ENCODE results near the gene ST6GALNAC3.

Gene ST6GALNAC3

DNA sequence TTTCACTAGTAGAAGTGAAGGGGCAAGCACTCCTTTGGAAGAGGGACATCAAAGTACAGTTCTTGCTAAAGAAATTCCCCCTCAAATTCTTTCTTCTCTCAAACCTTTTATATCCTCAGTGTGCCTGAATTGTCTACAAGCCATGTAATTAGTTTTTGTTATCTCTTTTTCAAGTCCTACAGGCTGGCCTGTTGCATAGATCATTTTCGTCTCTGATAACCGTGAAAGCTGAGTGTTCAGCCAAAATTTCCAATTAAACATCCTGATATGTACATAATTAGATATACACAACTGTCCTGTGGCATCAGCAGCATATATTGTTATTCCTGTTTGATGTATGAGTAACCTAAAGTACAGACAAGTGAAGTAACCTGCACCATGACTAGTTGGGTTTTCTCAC lies 417.2 kb downstream of the ST6GALNAC3 start:
- no peak for DNase-seq (ENCODE audit: extremely low read depth in 1 of 2, low read depth in 1 of 2)

GRCh38 chr1:76492752-76493430 lies 418.3 kb downstream of the ST6GALNAC3 start:
- DNase-seq (ENCODE audit: extremely low read depth in 1 of 2, low read depth in 1 of 2), result no peak

- DNase-seq (ENCODE audit: extremely low read depth in 1 of 2, low read depth in 1 of 2), result no peak
Observed at GRCh38 chr1:76494807-76495206, 420.3 kb downstream of the ST6GALNAC3 start.

DNA sequence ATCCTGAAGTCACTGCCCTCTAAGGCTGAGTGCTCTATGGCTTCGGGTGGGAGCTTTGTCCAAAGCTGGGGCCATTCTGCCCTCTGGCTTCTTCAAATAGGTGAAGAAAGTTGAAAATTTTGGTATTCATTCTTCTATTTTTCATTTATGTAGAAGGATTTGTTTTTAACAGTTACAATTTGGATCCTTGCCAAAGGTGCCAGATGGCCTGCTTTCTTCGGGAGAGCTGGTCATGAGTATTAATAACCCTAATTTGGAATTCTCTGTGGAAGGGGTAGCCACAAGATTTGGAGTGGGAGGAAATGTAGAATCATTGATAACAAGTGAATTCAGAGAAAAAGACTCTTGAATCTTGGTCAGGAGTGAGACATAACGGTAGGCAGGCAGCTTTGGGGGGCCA lies 422.3 kb downstream of the ST6GALNAC3 start:
- DNase-seq (ENCODE audit: extremely low read depth in 1 of 2, low read depth in 1 of 2), result no peak

GRCh38 chr1:76500116-76500515 lies 425.6 kb downstream of the ST6GALNAC3 start:
- DNase-seq (ENCODE audit: extremely low read depth in 1 of 2, low read depth in 1 of 2), result no peak

GRCh38 chr1:76501136-76501535 lies 426.6 kb downstream of the ST6GALNAC3 start:
- DNase-seq (ENCODE audit: extremely low read depth in 1 of 2, low read depth in 1 of 2), result no peak

GRCh38 chr1:76501586-76502219 lies 427.2 kb downstream of the ST6GALNAC3 start:
- DNase-seq (ENCODE audit: extremely low read depth in 1 of 2, low read depth in 1 of 2), result no peak

DNA sequence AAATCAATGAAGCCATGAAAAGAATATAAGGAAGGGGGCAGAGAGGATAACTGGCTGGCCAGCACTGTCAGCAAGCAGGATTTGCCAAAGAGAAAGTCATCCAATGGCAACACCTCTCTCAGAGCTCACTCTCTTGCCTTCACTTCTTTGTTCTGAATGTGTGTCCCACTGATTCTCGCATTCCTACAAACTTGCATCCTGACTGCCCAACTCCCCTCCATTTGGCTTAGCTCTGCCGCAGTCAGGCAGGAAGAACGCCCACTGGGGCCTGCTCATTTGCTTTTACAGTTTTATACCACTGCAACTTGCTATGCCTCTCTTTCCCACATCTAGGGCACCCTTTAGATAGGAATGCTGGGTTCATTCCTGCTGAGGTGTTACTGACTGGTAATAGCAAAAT lies 428.6 kb downstream of the ST6GALNAC3 start:
- DNase-seq (ENCODE audit: extremely low read depth in 1 of 2, low read depth in 1 of 2), result no peak

DNA sequence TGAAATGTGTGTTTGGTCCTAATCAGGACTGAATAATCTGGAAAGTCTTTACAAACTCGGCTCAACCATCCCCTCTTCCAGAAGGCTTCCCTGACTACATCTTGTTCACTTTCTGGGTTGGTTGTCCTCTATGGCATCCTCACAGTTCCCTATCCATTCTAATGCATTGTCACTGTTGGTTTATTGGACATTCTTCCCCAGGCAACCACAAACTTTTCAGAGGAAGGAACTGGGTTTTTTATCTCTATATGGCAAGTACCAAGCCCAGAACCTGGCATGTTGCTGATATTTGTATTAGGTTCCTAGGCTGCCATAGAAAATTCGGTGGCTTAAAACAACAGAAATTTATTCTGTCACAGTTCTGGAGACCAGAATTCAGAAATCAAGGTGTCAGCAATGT lies 429.2 kb downstream of the ST6GALNAC3 start:
- DNase-seq (ENCODE audit: extremely low read depth in 1 of 2, low read depth in 1 of 2), result no peak

DNA sequence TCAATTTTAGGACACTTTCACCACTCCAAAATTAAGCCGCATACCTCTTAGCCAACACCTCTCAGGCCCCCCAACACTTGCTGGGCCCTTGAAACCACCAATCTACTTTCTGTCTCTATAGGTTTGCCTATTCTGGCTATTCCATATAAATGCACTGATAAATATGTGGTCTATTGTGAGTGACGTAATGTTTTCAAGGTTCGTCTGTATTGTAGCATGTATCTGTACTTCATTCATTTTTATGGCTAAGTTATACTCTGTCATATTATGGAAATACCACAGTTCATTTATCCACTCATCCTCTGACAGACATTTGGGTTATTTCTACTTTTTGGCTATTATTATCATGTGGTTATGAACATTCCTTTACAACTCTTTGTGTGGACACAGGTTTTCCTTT lies 432.8 kb downstream of the ST6GALNAC3 start:
- no peak for DNase-seq (ENCODE audit: extremely low read depth in 1 of 2, low read depth in 1 of 2)

GRCh38 chr1:76508871-76509270 lies 434.3 kb downstream of the ST6GALNAC3 start:
- DNase-seq (ENCODE audit: extremely low read depth in 1 of 2, low read depth in 1 of 2), result no peak

DNA sequence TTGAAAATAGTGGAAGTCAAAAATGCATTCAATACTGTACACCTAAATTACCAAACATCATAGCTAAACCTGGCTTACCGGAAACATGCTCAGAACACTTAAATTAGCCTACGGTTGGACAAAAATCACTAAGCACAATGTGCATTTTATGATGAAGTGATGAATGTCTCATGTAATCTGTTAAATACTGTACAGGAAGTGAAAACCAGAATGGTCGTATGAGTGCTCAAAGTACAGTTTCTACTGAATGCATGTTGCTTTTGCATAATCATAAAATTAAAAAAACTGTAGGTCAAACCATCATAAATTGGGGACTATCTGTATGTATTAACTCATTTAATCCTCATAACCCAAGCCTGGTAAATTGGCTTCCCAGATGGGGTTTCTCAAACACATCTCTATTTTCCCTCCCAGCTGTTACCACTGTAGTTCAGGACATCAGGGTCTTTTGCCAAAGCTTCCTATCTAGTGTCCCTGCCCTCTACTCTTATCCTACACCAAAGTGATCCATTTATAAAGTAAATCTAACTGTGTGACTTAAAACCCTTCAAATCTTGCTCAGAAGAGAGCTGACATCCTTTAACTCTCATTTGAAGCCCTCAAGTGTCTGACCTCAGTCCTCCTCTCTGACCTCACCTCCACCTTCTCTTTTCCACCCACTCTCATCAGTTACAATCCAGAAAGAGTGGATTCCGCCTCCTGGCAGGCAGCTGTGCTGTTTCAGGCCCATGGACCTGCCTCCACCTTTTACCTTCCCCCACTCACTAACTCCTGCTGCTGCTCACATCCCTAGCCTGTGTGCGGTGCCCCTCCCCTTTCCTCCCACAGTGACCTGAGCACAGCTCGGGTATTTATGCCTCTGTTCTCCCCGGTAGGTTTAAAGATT lies 436.4 kb downstream of the ST6GALNAC3 start:
- DNase-seq (ENCODE audit: extremely low read depth in 1 of 2, low read depth in 1 of 2), result no peak

- no peak for DNase-seq (ENCODE audit: extremely low read depth in 1 of 2, low read depth in 1 of 2)
Observed at GRCh38 chr1:76511558-76512179, 437.1 kb downstream of the ST6GALNAC3 start.

DNA sequence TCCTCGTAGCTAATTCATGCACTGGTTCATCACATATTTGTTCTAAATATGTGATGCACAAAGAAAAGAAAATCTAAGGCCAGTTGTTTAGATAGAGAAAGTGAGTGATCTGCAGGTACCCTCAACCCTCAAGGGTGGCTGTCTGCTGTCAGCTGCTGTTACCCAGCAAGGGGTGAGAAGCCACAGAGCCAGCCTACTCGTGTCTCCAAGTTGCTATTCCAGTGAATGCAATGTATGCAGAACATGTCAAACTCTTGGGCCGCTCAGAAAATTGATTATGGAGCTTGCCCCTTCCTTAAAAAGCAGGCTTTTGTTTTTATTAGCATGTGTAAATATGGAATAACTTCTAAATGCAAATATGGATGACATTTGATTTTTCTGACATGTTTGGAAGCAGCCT lies 456.4 kb downstream of the ST6GALNAC3 start:
- no peak for DNase-seq (ENCODE audit: extremely low read depth in 1 of 2, low read depth in 1 of 2)

DNA sequence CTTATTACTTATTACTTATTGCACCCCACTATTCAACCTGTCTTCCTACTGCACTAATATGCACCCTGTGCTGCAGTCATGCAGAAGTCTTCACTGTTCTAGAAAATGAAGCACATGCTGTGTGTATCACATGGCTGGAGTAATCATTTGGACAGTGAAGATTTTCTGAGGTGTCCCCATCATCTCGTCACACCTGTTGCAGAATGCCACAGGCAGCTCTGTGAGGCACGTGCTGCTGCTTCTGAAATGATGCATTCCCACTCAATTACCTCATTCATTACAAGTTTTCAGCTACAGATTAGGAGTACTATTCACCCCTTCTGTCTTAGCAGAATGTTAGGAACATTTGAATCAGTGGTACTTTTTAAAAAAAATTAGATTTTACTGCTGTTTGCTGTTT lies 467.1 kb downstream of the ST6GALNAC3 start:
- no peak for DNase-seq (ENCODE audit: extremely low read depth in 1 of 2, low read depth in 1 of 2)

GRCh38 chr1:76542359-76542758 lies 467.8 kb downstream of the ST6GALNAC3 start:
- no peak for DNase-seq (ENCODE audit: extremely low read depth in 1 of 2, low read depth in 1 of 2)

DNA sequence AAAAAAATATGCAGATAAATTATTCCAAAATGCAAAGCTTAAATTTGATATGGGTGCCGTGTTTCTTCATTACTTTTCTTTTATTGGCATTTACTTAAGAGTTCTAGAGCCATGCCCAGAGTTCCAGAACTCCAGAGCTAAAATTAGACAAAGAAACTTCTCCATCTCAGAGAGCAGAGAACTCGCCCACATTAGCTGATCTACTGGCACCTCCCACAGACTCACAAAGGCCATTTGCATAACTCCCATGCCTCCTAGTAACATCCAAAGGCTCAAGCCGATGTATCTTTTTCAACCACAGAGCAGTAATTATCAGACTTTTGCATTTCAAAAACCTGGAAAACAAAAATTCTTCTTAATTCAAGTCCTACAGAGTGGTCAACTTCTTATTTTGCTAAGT lies 468.9 kb downstream of the ST6GALNAC3 start:
- no peak for DNase-seq (ENCODE audit: extremely low read depth in 1 of 2, low read depth in 1 of 2)

GRCh38 chr1:76546354-76546933 lies 471.9 kb downstream of the ST6GALNAC3 start:
- no peak for DNase-seq (ENCODE audit: extremely low read depth in 1 of 2, low read depth in 1 of 2)

DNA sequence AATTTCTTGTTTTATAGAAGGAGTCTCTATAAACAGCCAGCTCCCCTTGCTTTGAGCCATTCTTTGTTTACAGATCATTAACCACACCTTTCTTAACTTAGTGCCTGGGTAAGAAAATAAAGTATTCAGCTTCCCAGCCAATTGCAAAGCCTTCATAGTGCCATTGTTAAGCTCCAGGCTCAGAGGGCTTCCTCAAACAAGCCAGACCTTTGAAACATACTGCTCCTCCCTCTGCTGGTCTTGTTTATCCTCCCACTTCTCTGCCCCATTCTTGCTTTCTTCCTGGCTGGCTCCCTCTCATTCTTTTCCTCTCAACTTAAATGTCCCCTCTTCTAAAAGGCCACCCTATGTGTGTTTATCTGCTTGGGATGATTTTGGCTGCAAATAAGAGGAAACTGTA lies 473.4 kb downstream of the ST6GALNAC3 start:
- DNase-seq (ENCODE audit: extremely low read depth in 1 of 2, low read depth in 1 of 2), result no peak

DNA sequence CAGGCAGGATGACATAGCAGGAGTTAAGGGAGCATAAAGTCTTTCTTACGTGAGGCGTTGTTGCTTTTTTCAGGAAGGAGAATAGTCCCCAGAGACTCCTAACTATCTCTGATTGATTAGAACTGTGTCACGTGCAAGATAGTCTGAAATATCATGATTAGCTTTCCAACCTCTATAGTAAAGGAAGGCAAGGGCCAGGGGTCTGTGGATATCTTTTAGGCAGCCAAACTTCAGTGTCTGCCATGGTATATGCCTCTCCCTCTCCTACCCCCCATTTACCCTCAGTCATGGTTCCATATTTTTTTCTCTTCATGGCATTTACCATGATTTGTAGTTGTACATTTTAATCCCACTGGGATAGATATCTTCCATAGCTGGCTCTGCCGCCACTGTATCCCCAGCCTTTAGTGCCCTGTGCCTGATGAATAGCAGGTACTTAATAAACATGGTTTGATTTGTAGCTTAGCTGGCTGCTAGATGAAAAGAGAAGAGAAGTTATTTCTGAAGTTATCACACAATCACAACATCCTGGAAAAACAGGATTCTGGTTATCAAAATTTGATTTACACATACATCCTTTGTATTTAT lies 474.1 kb downstream of the ST6GALNAC3 start:
- DNase-seq (ENCODE audit: extremely low read depth in 1 of 2, low read depth in 1 of 2), result no peak

DNA sequence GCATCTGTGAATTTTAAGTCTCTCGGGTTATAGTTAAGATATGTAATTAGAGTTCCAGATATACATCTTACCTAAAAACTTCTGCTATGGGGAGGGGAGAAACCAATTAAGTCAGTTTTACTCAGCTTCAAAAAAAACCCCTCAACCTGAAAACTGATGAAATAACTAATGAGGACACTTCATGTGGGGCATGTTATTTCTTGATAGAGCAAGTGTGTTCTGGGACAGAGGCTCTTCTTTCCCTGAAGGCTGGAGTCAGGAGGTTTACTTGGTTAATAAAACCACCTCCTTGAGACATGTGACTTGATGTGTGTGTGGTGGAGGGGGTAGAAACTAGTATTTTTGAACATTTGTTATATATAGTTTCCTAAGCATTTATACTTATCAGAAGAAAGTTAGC lies 479.7 kb downstream of the ST6GALNAC3 start:
- no peak for DNase-seq (ENCODE audit: extremely low read depth in 1 of 2, low read depth in 1 of 2)
